Neural progenitor cell (in vitro differentiated cells): ENCODE measurements around the gene LIMA1. TPM values are rescaled to one million over a fixed set of nuclear protein-coding genes. Genes with fewer than 3 reads are reported as not detected.
A peak's percentile ranks its signal among the peaks of the same experiment; 100 is the strongest.

Experiments
- DNase-seq: peaks from one replicate; pipeline ENCODE4 v3.0.0-alpha.2; 2016; ENCODE audit warnings: low spot score
- H2AFZ ChIP-seq: fragments of 200-600 bp; sonication (generic); replicated peaks from 2 replicates; pipeline ENCODE4 v1.6.1; 2016; ENCODE audit warnings: antibody characterized with exemption
- H3F3A ChIP-seq: fragments of 200-600 bp; sonication (generic); 2 replicates; pipeline ENCODE4 v1.6.1; 2016; ENCODE audit warnings: antibody characterized with exemption, low read depth
- H3K27ac ChIP-seq: fragments of 200-600 bp; sonication (generic); 2 replicates; pipeline ENCODE4 v1.5.1; 2016; ENCODE audit warnings: mild to moderate bottlenecking
- H3K27me3 ChIP-seq: fragments of 200-600 bp; sonication (generic); 2 replicates; pipeline ENCODE4 v1.6.1; 2016; ENCODE audit warnings: mild to moderate bottlenecking, moderate library complexity
- H3K36me3 ChIP-seq: fragments of 200-600 bp; sonication (generic); 2 replicates; pipeline ENCODE4 v1.5.1; 2016
- H3K4me1 ChIP-seq: fragments of 200-600 bp; sonication (generic); 2 replicates; pipeline ENCODE4 v1.6.1; 2016; ENCODE audit warnings: mixed run types
- H3K4me2 ChIP-seq: fragments of 200-600 bp; sonication (generic); 2 replicates; pipeline ENCODE4 v1.6.1; 2016
- H3K4me3 ChIP-seq: fragments of 200-600 bp; sonication (generic); 2 replicates; pipeline ENCODE4 v1.5.1; 2016
- H3K79me2 ChIP-seq: fragments of 200-600 bp; sonication (generic); 2 replicates; pipeline ENCODE4 v1.6.1; 2016; ENCODE audit warnings: low read depth
- H3K9ac ChIP-seq: fragments of 200-600 bp; sonication (generic); 2 replicates; pipeline ENCODE4 v1.6.1; 2016
- H3K9me3 ChIP-seq: fragments of 200-600 bp; sonication (generic); 2 replicates; pipeline ENCODE4 v1.5.1; 2016; ENCODE audit warnings: low read depth
- H4K20me1 ChIP-seq: fragments of 200-600 bp; sonication (generic); 2 replicates; pipeline ENCODE4 v1.6.1; 2016; ENCODE audit warnings: low read depth
- H3K27ac Mint-ChIP-seq: 3 replicates; pipeline ENCODE4 v1.8.0; 2021; ENCODE audit warnings: mixed read lengths
- H3K27me3 Mint-ChIP-seq: 2 replicates; pipeline ENCODE4 v1.8.0; 2022; ENCODE audit warnings: low read depth, mild to moderate bottlenecking, inconsistent platforms, moderate library complexity, mixed read lengths; ENCODE audit not compliant: insufficient read depth
- H3K36me3 Mint-ChIP-seq: 3 replicates; pipeline ENCODE4 v1.8.0; 2021; ENCODE audit warnings: mixed read lengths
- H3K4me1 Mint-ChIP-seq: 3 replicates; pipeline ENCODE4 v1.8.0; 2021; ENCODE audit warnings: mixed read lengths
- H3K4me3 Mint-ChIP-seq: 3 replicates; pipeline ENCODE4 v1.8.0; 2021; ENCODE audit warnings: mild to moderate bottlenecking, moderate library complexity, mixed read lengths
- H3K9me3 Mint-ChIP-seq: 3 replicates; pipeline ENCODE4 v1.8.0; 2020; ENCODE audit warnings: mixed read lengths
- EZH2 ChIP-seq: fragments of 200-600 bp; sonication (generic); IDR thresholded peaks from 2 replicates; pipeline ENCODE4 v1.6.1; 2017; ENCODE audit warnings: antibody characterized with exemption, mild to moderate bottlenecking, moderate library complexity
- EZH2phosphoT487 ChIP-seq: fragments of 200-600 bp; sonication (generic); IDR thresholded peaks from 2 replicates; pipeline ENCODE4 v1.6.1; 2017; ENCODE audit warnings: antibody characterized with exemption
- total RNA-seq: library from RNA; depleted of rRNA; stranded (reverse); fragments of >200 nt; gene quantifications from 2 replicates; pipeline ENCODE4 v1.2.3, GENCODE V29; 2015; ENCODE audit warnings: low replicate concordance
- TF ChIP-seq, protein P1 (sequence below): fragments of 200-600 bp; sonication (generic); IDR thresholded peaks from 2 replicates; pipeline ENCODE4 v1.5.1; 2017; ENCODE audit warnings: antibody characterized with exemption, mild to moderate bottlenecking

LIMA1 gene
- total RNA-seq, 1 donor from 2014 or later, result 25.0 TPM

DNA sequence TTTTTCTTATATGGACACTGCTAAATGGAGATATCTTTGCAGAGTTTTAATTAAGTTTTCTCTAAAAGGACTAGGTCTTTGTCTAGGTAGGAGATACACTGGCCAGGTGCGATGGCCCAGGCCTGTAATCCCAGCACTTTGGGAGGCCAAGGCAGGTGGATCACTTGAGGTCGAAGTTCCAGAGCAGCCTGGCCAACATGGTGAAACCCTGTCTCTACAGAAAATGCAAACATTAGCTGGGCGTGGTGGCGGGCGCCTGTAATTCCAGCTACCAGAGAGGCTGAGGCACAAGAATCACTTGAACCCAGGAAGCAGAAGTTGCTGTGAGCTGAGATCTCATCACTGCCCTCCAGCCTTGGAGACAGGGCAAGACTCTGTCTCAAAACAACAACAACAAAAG lies 99.1 kb downstream of the LIMA1 start:
- no peaks in the 10 kb centered on the region for H3K9me3 Mint-ChIP-seq
- Histone ChIP-seq H3K4me3 (no peak overlapping the region), H3K4me1 (peaks cover 8% of the 10 kb centered on the region), H3K4me2 (no peak overlapping the region), H4K20me1 (no peaks in the 10 kb centered on the region), H3K79me2 (no peaks in the 10 kb centered on the region), H3K27me3 (no peaks in the 10 kb centered on the region), H3K36me3 (peaks cover 3% of the 10 kb centered on the region), H3K9me3 (no peaks in the 10 kb centered on the region), H3K9ac (no peak overlapping the region), H2AFZ (no peak overlapping the region), H3K27ac (no peak overlapping the region), H3F3A (peaks cover 3% of the 10 kb centered on the region)
- H3K36me3 Mint-ChIP-seq, result peaks cover 4% of the 10 kb centered on the region
- no peak for DNase-seq
- peaks cover 6% of the 10 kb centered on the region for H3K27me3 Mint-ChIP-seq
- peaks cover 5% of the 10 kb centered on the region for H3K4me1 Mint-ChIP-seq
- no peak for TF ChIP-seq EZH2phosphoT487
- TF ChIP-seq EZH2, result no peak
- TF ChIP-seq, protein P1, sequence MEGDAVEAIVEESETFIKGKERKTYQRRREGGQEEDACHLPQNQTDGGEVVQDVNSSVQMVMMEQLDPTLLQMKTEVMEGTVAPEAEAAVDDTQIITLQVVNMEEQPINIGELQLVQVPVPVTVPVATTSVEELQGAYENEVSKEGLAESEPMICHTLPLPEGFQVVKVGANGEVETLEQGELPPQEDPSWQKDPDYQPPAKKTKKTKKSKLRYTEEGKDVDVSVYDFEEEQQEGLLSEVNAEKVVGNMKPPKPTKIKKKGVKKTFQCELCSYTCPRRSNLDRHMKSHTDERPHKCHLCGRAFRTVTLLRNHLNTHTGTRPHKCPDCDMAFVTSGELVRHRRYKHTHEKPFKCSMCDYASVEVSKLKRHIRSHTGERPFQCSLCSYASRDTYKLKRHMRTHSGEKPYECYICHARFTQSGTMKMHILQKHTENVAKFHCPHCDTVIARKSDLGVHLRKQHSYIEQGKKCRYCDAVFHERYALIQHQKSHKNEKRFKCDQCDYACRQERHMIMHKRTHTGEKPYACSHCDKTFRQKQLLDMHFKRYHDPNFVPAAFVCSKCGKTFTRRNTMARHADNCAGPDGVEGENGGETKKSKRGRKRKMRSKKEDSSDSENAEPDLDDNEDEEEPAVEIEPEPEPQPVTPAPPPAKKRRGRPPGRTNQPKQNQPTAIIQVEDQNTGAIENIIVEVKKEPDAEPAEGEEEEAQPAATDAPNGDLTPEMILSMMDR, result no peak
- H3K4me3 Mint-ChIP-seq, result no peak overlapping the region
- no peak overlapping the region for H3K27ac Mint-ChIP-seq

DNA sequence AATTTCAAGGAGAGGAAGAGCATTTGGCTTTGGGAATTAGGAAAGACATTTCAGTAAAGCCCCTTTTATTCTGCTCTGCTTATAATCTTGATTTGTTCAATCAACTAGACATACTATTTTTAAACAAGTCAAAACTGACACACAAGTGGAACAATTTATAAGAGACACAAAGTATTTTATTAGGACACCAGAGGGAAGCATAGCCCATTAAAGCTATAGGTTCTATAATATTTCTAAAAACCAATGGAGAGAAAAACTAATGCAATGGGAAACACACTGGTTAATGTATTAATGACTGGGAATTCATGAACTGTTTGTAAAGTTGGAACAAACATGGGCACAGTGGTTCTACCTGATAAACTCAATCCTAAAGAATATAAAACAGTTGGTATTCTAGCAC lies 100.9 kb downstream of the LIMA1 start:
- no peak overlapping the region for H3K4me3 Mint-ChIP-seq
- Histone ChIP-seq H2AFZ (no peak overlapping the region), H3K4me3 (no peak overlapping the region), H3K36me3 (peaks cover 3% of the 10 kb centered on the region), H3K4me2 (peak overlapping the region; percentile 33), H3K9ac (no peak overlapping the region), H3F3A (peaks cover 3% of the 10 kb centered on the region), H3K79me2 (no peaks in the 10 kb centered on the region), H3K9me3 (no peaks in the 10 kb centered on the region), H3K4me1 (peaks cover 8% of the 10 kb centered on the region), H3K27ac (no peak overlapping the region), H3K27me3 (no peaks in the 10 kb centered on the region), H4K20me1 (no peaks in the 10 kb centered on the region)
- DNase-seq, result no peak
- H3K9me3 Mint-ChIP-seq, result no peaks in the 10 kb centered on the region
- H3K4me1 Mint-ChIP-seq, result peaks cover 2% of the 10 kb centered on the region
- H3K27me3 Mint-ChIP-seq, result peaks cover 6% of the 10 kb centered on the region
- H3K36me3 Mint-ChIP-seq, result peaks cover 6% of the 10 kb centered on the region
- no peak for TF ChIP-seq EZH2
- TF ChIP-seq, protein P1, result no peak
- TF ChIP-seq EZH2phosphoT487, result no peak
- no peak overlapping the region for H3K27ac Mint-ChIP-seq

DNA sequence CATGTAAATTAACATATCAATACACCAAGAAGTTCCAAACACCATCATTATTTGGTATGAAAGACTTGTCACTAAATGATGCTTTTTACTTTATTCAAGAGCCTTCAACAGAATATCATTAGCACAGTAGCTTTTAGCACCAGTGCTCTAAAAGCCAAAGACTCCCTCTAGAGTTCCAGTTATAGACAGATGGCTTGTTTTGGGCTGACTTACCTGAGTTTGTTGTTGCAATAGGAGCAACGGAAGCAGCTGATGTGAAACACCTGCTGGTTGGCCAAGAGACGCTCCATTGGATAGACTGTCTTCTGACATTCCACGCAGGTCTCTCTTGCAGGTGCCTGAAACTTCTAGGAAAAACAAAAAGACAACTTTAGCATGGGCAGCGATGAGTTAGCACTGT lies 101.6 kb downstream of the LIMA1 start:
- no peak overlapping the region for H3K4me3 ChIP-seq
- peaks cover 8% of the 10 kb centered on the region for H3K4me1 ChIP-seq
- no peak overlapping the region for H3K4me2 ChIP-seq
- H3K79me2 ChIP-seq, result no peaks in the 10 kb centered on the region
- Mint-ChIP-seq H3K27ac (no peak overlapping the region), H3K27me3 (peaks cover 6% of the 10 kb centered on the region), H3K36me3 (peaks cover 6% of the 10 kb centered on the region), H3K9me3 (no peaks in the 10 kb centered on the region), H3K4me3 (no peak overlapping the region), H3K4me1 (peaks cover 2% of the 10 kb centered on the region)
- no peak overlapping the region for H3K9ac ChIP-seq
- H3K27ac ChIP-seq, result no peak overlapping the region
- peaks cover 3% of the 10 kb centered on the region for H3F3A ChIP-seq
- no peaks in the 10 kb centered on the region for H3K27me3 ChIP-seq
- DNase-seq, result no peak
- H3K36me3 ChIP-seq, result peaks cover 3% of the 10 kb centered on the region
- no peaks in the 10 kb centered on the region for H3K9me3 ChIP-seq
- no peaks in the 10 kb centered on the region for H4K20me1 ChIP-seq
- no peak overlapping the region for H2AFZ ChIP-seq
- TF ChIP-seq EZH2, result no peak
- TF ChIP-seq, protein P1, result no peak
- no peak for TF ChIP-seq EZH2phosphoT487

DNA sequence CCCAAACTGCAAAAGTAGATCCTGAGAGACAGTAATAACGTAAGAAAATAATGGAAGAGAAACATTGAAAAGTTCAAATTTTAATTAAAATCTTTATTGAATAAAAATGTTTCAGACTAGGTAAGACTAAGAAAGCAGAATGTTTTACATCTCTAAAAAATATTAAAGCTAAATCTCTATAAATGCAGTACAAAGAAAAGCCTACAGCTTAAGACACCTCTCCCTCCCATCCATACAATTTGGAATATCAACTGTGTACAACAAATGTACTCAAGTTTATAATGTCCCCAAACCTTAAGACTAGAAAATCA lies 107.6 kb downstream of the LIMA1 start:
- no peak overlapping the region for H2AFZ ChIP-seq
- H3K36me3 ChIP-seq, result peaks cover 3% of the 10 kb centered on the region
- Mint-ChIP-seq H3K27me3 (peaks cover 6% of the 10 kb centered on the region), H3K27ac (no peak overlapping the region), H3K9me3 (no peaks in the 10 kb centered on the region), H3K4me3 (no peak overlapping the region), H3K4me1 (no peaks in the 10 kb centered on the region), H3K36me3 (peaks cover 1% of the 10 kb centered on the region)
- no peak for DNase-seq
- H3K4me2 ChIP-seq, result no peak overlapping the region
- no peaks in the 10 kb centered on the region for H3K79me2 ChIP-seq
- no peak for TF ChIP-seq EZH2phosphoT487
- TF ChIP-seq, protein P1, result no peak
- no peak for TF ChIP-seq EZH2
- H3K27me3 ChIP-seq, result no peaks in the 10 kb centered on the region
- peaks cover 6% of the 10 kb centered on the region for H3F3A ChIP-seq
- no peaks in the 10 kb centered on the region for H4K20me1 ChIP-seq
- no peak overlapping the region for H3K27ac ChIP-seq
- H3K4me1 ChIP-seq, result no peaks in the 10 kb centered on the region
- no peak overlapping the region for H3K9ac ChIP-seq
- no peak overlapping the region for H3K4me3 ChIP-seq
- H3K9me3 ChIP-seq, result no peaks in the 10 kb centered on the region
